Measurements from ENCODE around the gene PRDM16. TPM values are rescaled to one million over a fixed set of nuclear protein-coding genes. Genes with fewer than 3 reads are reported as not detected.

Gene PRDM16
- total and polyA plus RNA-seq, 2 of the 13 experiments (the other 11 are each of a cell fraction or from before 2014, with no cell fraction given) = 0.15 to 0.81 TPM

DNA sequence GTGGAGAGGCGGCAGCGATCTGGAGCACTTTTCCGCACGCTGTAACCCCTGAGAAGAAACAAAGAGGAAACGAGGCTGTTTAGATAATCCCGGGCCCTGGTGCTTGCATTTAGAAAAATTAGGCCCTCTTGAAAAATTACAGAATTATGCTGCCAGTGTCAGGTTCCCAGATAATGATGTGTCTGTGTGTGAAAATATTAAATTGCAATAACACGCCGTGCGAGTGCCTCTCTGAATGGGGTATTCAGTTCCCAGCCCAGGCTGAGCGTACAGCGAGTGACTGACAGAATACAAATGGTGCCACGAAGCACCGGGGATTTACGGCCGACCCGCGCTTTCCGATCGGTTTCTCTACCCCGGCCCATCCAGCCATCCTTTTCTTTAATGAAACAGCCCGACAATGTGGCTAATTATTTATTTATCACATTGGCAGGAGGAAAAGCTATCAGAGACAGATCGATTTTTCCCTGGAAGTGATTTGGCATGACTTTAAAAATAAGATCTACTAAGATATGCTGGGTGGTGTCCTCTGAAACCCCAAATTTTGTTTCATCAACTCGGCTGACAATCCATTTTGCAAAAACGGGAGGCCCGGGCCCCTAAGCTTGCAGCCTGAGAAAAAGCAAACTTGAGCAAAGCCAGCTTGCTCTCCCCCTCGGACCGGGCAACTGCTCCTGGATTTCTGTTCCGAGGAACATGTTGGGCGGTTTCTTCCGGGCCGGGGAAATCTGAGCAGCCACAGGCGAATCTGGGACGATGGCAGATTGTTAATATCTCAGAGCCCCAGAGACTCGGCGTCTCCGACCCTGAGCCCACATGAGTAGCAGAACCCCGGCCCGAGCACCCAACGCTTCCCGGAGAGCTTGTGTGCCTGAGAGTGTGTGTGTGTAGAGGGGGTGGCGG is 11.3 kb downstream of the PRDM16 start:
- DNase-seq (ENCODE audit: low spot score) (no peak), ATAC-seq (no peak), FAIRE-seq (no peak)
- WGBS (ENCODE audit: low lambda C conversion rate) = 77% methylated on average over 41 of the region's 41 CpGs
- Histone ChIP-seq H3K27me3 (ENCODE audit: control insufficient read depth in 1 of 2, insufficient read depth in 2 of 2, low read length in 2 of 2) (peaks cover 7 to 14% of the 10 kb centered on the region in 2 experiments; a peak in 4 of 5 replicates), H2AFZ (ENCODE audit: low read length) (no peak overlapping the region), H3K9me3 (ENCODE audit: low read length) (no peaks in the 10 kb centered on the region), H3K4me1 (ENCODE audit: insufficient read depth, low read length) (no peaks in the 10 kb centered on the region), H3K36me3 (replicated peaks in 1 of 2; ENCODE audit: control insufficient read depth in 1 of 2, insufficient read depth in 2 of 2, low read length in 2 of 2) (no peaks in the 10 kb centered on the region), H4K20me1 (ENCODE audit: insufficient read depth, low read length) (no peaks in the 10 kb centered on the region), H3K27ac (ENCODE audit: extremely low read length, insufficient read depth, low read length) (no peak overlapping the region), H3K4me3 (replicated peaks in 1 of 3; ENCODE audit: insufficient read depth in 1 of 3, low read depth in 2 of 3, low read length in 3 of 3) (no peak overlapping the region), H3K9ac (ENCODE audit: insufficient read depth, low read depth, low read length) (no peak overlapping the region), H3K79me2 (ENCODE audit: insufficient read depth, low read length) (no peaks in the 10 kb centered on the region), H3K4me2 (ENCODE audit: low read depth, low read length) (no peak overlapping the region)
- TF ChIP-seq ZNF543 (CRISPR knock-in tag; IDR thresholded peaks at IDR 0.05) (no peak), ZNF878 (CRISPR knock-in tag; IDR thresholded peaks at IDR 0.05) (no peak), RCOR2 (CRISPR knock-in tag; IDR thresholded peaks at IDR 0.05) (no peak), ATF7-NPFF (CRISPR knock-in tag; IDR thresholded peaks at IDR 0.05; ENCODE audit: low read depth) (no peak), ZNF550 (CRISPR knock-in tag; IDR thresholded peaks at IDR 0.05; ENCODE audit: borderline replicate concordance) (no peak), ZNF776 (CRISPR knock-in tag; IDR thresholded peaks at IDR 0.05) (no peak), KAT2B (IDR thresholded peaks at IDR 0.05; ENCODE audit: borderline replicate concordance, low read depth, low read length) (no peak), ZBTB20 (CRISPR knock-in tag; IDR thresholded peaks at IDR 0.05; ENCODE audit: borderline replicate concordance, low read depth) (no peak), ZNF605 (CRISPR knock-in tag; IDR thresholded peaks at IDR 0.05) (no peak), PPARG (CRISPR knock-in tag; conservative IDR thresholded peaks at IDR 0.05) (no peak)
- TF ChIP-seq, protein P1, sequence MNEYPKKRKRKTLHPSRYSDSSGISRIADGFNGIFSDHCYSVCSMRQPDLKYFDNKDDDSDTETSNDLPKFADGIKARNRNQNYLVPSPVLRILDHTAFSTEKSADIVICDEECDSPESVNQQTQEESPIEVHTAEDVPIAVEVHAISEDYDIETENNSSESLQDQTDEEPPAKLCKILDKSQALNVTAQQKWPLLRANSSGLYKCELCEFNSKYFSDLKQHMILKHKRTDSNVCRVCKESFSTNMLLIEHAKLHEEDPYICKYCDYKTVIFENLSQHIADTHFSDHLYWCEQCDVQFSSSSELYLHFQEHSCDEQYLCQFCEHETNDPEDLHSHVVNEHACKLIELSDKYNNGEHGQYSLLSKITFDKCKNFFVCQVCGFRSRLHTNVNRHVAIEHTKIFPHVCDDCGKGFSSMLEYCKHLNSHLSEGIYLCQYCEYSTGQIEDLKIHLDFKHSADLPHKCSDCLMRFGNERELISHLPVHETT (CRISPR knock-in tag; conservative IDR thresholded peaks at IDR 0.05) = no peak
- TF ChIP-seq, protein P2, sequence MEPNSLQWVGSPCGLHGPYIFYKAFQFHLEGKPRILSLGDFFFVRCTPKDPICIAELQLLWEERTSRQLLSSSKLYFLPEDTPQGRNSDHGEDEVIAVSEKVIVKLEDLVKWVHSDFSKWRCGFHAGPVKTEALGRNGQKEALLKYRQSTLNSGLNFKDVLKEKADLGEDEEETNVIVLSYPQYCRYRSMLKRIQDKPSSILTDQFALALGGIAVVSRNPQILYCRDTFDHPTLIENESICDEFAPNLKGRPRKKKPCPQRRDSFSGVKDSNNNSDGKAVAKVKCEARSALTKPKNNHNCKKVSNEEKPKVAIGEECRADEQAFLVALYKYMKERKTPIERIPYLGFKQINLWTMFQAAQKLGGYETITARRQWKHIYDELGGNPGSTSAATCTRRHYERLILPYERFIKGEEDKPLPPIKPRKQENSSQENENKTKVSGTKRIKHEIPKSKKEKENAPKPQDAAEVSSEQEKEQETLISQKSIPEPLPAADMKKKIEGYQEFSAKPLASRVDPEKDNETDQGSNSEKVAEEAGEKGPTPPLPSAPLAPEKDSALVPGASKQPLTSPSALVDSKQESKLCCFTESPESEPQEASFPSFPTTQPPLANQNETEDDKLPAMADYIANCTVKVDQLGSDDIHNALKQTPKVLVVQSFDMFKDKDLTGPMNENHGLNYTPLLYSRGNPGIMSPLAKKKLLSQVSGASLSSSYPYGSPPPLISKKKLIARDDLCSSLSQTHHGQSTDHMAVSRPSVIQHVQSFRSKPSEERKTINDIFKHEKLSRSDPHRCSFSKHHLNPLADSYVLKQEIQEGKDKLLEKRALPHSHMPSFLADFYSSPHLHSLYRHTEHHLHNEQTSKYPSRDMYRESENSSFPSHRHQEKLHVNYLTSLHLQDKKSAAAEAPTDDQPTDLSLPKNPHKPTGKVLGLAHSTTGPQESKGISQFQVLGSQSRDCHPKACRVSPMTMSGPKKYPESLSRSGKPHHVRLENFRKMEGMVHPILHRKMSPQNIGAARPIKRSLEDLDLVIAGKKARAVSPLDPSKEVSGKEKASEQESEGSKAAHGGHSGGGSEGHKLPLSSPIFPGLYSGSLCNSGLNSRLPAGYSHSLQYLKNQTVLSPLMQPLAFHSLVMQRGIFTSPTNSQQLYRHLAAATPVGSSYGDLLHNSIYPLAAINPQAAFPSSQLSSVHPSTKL (CRISPR knock-in tag; IDR thresholded peaks at IDR 0.05) = no peak
- TF ChIP-seq, protein P3, sequence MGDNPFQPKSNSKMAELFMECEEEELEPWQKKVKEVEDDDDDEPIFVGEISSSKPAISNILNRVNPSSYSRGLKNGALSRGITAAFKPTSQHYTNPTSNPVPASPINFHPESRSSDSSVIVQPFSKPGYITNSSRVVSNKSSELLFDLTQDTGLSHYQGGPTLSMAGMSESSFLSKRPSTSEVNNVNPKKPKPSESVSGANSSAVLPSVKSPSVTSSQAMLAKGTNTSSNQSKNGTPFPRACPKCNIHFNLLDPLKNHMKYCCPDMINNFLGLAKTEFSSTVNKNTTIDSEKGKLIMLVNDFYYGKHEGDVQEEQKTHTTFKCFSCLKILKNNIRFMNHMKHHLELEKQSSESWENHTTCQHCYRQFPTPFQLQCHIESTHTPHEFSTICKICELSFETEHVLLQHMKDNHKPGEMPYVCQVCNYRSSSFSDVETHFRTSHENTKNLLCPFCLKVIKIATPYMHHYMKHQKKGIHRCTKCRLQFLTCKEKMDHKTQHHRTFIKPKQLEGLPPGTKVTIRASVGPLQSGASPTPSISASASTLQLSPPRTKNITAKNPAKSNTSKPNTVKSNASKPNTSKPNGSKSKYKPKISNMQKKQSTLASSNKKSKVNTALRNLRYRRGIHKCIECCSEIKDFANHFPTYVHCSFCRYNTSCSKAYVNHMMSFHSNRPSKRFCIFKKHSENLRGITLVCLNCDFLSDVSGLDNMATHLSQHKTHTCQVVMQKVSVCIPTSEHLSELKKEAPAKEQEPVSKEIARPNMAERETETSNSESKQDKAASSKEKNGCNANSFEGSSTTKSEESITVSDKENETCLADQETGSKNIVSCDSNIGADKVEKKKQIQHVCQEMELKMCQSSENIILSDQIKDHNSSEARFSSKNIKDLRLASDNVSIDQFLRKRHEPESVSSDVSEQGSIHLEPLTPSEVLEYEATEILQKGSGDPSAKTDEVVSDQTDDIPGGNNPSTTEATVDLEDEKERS (CRISPR knock-in tag; IDR thresholded peaks at IDR 0.05) = no peak
- ChIA-PET CTCF (ENCODE audit: low intra/inter-chr PET ratio, low total read pairs) (no interaction called here), POLR2A (no interaction called here)
- BruUV-seq (replicated peaks) = no TSS peak
- in situ Hi-C loops (cut with HindIII; ENCODE audit: extremely low pct_ligation_motif_present, low pct_unique_long_range_greater_than_20kb) = no loop called here
- intact Hi-C loops (cut with micrococcal nuclease; ENCODE audit: unreplicated experiment) = no loop called here
